KMS-11 (cell line): Measurements from ENCODE around the gene UGT1A9.

Experiments
- H2AFZ ChIP-seq: fragments of 200-600 bp; sonication (generic); 2 replicates; pipeline ENCODE4 v1.6.1; 2016; ENCODE audit warnings: antibody characterized with exemption, mixed run types, low read depth
- H3K27ac ChIP-seq: fragments of 200-600 bp; sonication (generic); 2 replicates; pipeline ENCODE4 v1.6.1; 2016; ENCODE audit warnings: mild to moderate bottlenecking, mixed run types
- H3K27me3 ChIP-seq: fragments of 200-600 bp; sonication (generic); 2 replicates; pipeline ENCODE4 v1.6.1; 2017; ENCODE audit warnings: mild to moderate bottlenecking, low read depth, mixed run types, moderate library complexity; ENCODE audit not compliant: insufficient read depth
- H3K36me3 ChIP-seq: fragments of 200-600 bp; sonication (generic); 2 replicates; pipeline ENCODE4 v1.6.1; 2017; ENCODE audit warnings: mild to moderate bottlenecking, mixed run types; ENCODE audit not compliant: insufficient read depth
- H3K4me1 ChIP-seq: fragments of 200-600 bp; sonication (generic); 2 replicates; pipeline ENCODE4 v1.6.1; 2016; ENCODE audit warnings: mild to moderate bottlenecking, low read depth, mixed run types; ENCODE audit not compliant: poor library complexity, severe bottlenecking
- H3K4me2 ChIP-seq: fragments of 200-600 bp; sonication (generic); 2 replicates; pipeline ENCODE4 v1.7.0; 2016; ENCODE audit warnings: mild to moderate bottlenecking, mixed run types
- H3K4me3 ChIP-seq: fragments of 200-600 bp; sonication (generic); IDR thresholded peaks from 2 replicates; pipeline ENCODE4 v1.6.1; 2017; ENCODE audit warnings: low read depth, low read length, mixed read lengths; ENCODE audit not compliant: insufficient read depth
- H3K79me2 ChIP-seq: fragments of 200-600 bp; sonication (generic); 2 replicates; pipeline ENCODE4 v1.6.1; 2016; ENCODE audit warnings: low read depth, mixed run types; ENCODE audit not compliant: insufficient read depth
- H3K9ac ChIP-seq: fragments of 200-600 bp; sonication (generic); 2 replicates; pipeline ENCODE4 v1.6.1; 2016; ENCODE audit warnings: mild to moderate bottlenecking, mixed run types
- H4K20me1 ChIP-seq: fragments of 200-600 bp; sonication (generic); 2 replicates; pipeline ENCODE4 v1.6.1; 2016; ENCODE audit warnings: mild to moderate bottlenecking, mixed run types; ENCODE audit not compliant: insufficient read depth
- TF ChIP-seq, protein P1 (sequence below): fragments of 200-600 bp; sonication (generic); conservative IDR thresholded peaks from 2 replicates; pipeline ENCODE4 v1.6.1; 2017; ENCODE audit warnings: low read depth, mild to moderate bottlenecking, antibody characterized with exemption, low read length, moderate library complexity, mixed read lengths

The UGT1A9 gene

DNA sequence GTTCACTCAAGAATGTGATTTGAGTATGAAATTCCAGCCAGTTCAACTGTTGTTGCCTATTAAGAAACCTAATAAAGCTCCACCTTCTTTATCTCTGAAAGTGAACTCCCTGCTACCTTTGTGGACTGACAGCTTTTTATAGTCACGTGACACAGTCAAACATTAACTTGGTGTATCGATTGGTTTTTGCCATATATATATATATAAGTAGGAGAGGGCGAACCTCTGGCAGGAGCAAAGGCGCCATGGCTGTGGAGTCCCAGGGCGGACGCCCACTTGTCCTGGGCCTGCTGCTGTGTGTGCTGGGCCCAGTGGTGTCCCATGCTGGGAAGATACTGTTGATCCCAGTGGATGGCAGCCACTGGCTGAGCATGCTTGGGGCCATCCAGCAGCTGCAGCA lies 88.3 kb downstream of the UGT1A9 start, which contains the start of gene UGT1A1:
Gene UGT1A1 (plus strand): TSS at position 228 of the 400 bp plus-strand sequence. CDS start 18 bp downstream, at position 246.
- H4K20me1 ChIP-seq, result no peaks in the 10 kb centered on the region
- no peaks in the 10 kb centered on the region for H3K36me3 ChIP-seq
- H2AFZ ChIP-seq, result no peak within 1 kb of the TSS
- H3K79me2 ChIP-seq, result no peaks in the 10 kb centered on the region
- H3K27me3 ChIP-seq, result no peaks in the 10 kb centered on the region
- H3K9ac ChIP-seq, result no peak within 1 kb of the TSS
- TF ChIP-seq, protein P1, sequence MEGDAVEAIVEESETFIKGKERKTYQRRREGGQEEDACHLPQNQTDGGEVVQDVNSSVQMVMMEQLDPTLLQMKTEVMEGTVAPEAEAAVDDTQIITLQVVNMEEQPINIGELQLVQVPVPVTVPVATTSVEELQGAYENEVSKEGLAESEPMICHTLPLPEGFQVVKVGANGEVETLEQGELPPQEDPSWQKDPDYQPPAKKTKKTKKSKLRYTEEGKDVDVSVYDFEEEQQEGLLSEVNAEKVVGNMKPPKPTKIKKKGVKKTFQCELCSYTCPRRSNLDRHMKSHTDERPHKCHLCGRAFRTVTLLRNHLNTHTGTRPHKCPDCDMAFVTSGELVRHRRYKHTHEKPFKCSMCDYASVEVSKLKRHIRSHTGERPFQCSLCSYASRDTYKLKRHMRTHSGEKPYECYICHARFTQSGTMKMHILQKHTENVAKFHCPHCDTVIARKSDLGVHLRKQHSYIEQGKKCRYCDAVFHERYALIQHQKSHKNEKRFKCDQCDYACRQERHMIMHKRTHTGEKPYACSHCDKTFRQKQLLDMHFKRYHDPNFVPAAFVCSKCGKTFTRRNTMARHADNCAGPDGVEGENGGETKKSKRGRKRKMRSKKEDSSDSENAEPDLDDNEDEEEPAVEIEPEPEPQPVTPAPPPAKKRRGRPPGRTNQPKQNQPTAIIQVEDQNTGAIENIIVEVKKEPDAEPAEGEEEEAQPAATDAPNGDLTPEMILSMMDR, result no peak
- no peak within 1 kb of the TSS for H3K4me3 ChIP-seq
- no peak within 1 kb of the TSS for H3K27ac ChIP-seq
- H3K4me2 ChIP-seq, result no peak within 1 kb of the TSS
- H3K4me1 ChIP-seq, result no peaks in the 10 kb centered on the region

DNA sequence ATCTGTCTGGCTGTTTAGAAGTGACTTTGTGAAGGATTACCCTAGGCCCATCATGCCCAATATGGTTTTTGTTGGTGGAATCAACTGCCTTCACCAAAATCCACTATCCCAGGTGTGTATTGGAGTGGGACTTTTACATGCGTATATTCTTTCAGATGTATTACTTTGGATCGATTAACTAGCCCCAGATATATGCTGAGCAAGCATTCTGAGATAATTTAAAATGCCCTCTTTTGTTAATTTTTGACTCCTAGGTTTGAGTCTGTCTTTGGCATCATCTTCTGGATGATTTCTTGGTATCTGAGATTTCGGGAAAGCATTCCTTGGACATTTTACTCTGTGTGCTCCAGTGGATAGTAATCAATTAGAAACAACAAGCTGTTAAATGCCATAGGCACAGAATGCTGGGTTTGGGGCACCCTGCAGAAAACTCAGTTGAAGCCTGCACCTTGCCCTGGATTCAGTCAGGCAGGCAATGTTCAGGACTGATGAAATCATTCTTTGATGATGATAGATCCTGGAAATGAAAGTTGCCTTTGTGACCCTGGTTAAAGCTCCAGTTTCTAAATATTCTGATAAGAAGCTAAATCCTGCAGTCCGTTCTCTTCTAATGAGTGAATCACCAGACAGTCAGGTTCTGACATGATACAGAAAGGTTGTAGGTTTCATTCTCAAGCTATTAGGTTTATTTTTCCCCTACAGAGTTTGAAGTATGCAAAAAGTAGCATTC lies 89.5 kb downstream of the UGT1A9 start:
- Histone ChIP-seq H3K27me3 (no peaks in the 10 kb centered on the region), H2AFZ (no peak overlapping the region), H3K4me1 (no peaks in the 10 kb centered on the region), H3K9ac (no peak overlapping the region), H3K27ac (no peak overlapping the region), H3K79me2 (no peaks in the 10 kb centered on the region), H3K36me3 (no peaks in the 10 kb centered on the region), H4K20me1 (no peaks in the 10 kb centered on the region), H3K4me2 (no peak overlapping the region), H3K4me3 (no peak overlapping the region)
- TF ChIP-seq, protein P1, result no peak

DNA sequence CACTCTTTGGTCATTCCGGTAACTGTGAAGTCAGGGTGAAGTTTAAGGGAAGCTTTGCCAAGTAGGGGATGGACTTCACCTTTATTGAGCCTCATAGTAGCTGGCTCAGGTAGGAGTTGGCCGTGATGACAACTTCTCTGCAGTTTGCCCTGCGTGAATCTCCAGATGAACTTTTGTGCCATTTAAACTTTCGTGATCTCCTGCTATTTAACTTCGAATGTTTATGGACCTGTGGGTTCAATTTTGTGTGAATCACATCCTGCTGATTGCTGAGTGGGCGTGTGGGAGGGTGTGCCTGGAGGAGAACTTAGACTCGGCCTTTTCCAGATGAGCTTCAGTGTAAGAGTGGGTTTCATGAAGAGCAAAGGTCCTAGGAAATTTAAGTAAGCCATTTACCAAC lies 92.6 kb downstream of the UGT1A9 start:
- Histone ChIP-seq H3K27me3 (no peaks in the 10 kb centered on the region), H2AFZ (no peak overlapping the region), H3K36me3 (no peaks in the 10 kb centered on the region), H4K20me1 (no peaks in the 10 kb centered on the region), H3K4me2 (no peak overlapping the region), H3K4me3 (no peak overlapping the region), H3K27ac (no peak overlapping the region), H3K9ac (no peak overlapping the region), H3K79me2 (no peaks in the 10 kb centered on the region), H3K4me1 (no peaks in the 10 kb centered on the region)
- TF ChIP-seq, protein P1, result no peak

DNA sequence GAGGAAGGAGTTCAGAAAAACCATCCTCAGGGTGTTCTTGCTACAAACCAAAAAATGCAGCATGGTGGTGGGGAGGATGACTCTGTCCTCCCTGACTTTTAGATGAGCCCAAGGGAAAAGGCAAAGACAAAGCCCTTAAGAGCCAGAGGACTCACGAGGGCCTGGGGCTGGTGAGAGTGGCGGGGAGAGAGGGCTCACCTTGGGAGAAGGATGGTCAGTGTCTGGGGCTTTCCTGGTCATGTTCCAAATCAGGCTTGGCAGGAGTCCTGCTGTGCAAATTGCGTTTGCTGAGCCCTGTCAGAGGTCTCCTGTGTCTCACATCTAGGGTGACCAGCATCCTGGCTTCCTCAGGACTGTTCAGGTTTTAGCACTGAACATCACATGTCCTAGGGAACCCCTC lies 93.1 kb downstream of the UGT1A9 start:
- TF ChIP-seq, protein P1, result no peak
- no peak overlapping the region for H2AFZ ChIP-seq
- no peaks in the 10 kb centered on the region for H3K27me3 ChIP-seq
- no peak overlapping the region for H3K9ac ChIP-seq
- H3K4me3 ChIP-seq, result no peak overlapping the region
- no peaks in the 10 kb centered on the region for H3K79me2 ChIP-seq
- H4K20me1 ChIP-seq, result no peaks in the 10 kb centered on the region
- no peak overlapping the region for H3K27ac ChIP-seq
- no peaks in the 10 kb centered on the region for H3K36me3 ChIP-seq
- no peaks in the 10 kb centered on the region for H3K4me1 ChIP-seq
- H3K4me2 ChIP-seq, result no peak overlapping the region
